GM19395 (cell line): ENCODE data around the gene NEK6.
"Not testable (repeated sequence)": the region's sequence is repeated elsewhere in the genome, so short reads cannot be mapped to it uniquely, and the experiment has no call there.

Source experiments
- ATAC-seq: cut with Tn5 transposase; IDR thresholded peaks from one replicate; pipeline ENCODE4 v1.9.1; 2021; ENCODE audit warnings: mild to moderate bottlenecking, moderate library complexity; ENCODE audit not compliant: unreplicated experiment

Gene NEK6

DNA sequence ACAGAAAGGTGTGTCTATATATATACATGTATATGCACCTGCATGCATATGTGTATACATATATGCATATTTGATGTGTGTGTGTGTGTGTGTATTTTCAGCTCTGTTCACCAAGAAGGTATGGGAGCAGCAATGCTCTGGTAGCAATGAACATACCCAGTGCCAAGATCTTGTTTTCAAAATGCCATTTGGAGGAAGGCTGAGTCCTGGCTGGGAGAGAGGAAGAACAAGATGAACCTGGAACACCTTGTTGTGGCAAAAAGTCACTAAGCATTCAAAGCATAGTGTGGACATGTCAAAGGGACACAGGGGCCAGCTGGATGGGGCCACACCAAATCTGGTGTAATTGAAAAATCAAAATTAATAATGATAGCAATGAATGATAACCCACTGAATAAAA is 31.8 kb upstream of the NEK6 start:
- no peak for ATAC-seq

DNA sequence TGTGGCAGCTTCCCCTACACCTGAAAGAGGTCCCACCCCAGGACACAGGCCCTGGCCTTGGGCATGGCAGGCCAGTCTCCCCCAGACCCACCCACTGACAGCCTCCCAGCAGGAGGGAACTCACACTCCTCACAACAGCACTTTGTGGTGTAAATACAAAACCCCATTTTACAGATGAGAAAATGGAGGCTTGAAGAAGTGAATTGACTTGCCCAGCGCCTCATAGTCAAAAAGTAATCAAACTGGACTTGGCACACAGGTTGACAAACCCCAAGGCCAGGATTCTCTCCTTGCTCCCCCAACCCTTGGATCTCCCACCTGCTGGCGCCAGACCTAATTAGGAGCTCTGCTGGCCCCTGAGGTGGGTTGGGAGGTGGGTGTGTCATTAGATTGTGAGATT is 29.2 kb upstream of the NEK6 start:
- ATAC-seq, result no peak

- ATAC-seq, result no peak
Observed at GRCh38 chr9:124231095-124231737, 26.5 kb upstream of the NEK6 start.

GRCh38 chr9:124238546-124239140 is 19.1 kb upstream of the NEK6 start:
- ATAC-seq, result peak; percentile 19

DNA sequence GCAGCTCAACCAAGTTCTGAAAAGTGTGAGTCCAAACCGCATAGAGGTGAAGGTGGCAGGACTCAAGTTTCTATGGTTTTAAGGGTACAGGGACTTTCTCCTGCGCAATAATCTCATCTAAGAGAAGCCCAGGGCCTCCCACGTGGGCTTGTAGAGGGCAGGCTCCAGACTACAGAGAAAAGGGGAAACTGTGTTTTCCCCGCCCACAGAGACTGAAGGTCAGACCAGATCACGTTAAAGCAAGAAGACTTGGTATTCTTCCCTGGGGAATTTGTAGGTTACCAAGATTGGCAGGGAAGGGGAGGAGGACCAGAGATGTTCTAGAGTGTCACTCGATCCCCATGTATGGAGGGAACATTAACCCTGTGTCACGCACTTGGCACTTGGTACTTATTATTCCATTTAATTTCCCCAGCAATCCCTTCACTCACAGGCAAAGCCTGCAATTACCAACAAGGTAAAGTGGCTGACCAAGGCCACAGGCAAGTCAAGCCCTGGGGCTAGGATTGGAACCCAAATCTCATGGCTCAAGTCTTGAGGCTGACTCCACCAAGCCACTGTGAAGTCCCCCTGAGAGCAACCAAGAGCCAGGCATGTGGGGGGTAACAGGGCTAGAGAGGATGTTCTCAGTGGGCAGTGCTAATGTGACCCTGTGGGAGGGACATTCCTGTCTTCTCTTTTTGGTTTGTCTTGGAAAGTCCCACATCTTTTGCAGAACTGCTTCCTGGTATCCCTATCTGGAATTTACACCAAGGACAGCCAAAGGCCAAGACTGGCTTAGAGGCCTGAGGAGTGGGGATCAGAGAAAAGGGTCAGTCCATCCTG is 18.3 kb upstream of the NEK6 start:
- ATAC-seq, result peak; percentile 66

- ATAC-seq, result no peak
Observed at GRCh38 chr9:124242331-124243194, 15.2 kb upstream of the NEK6 start.

DNA sequence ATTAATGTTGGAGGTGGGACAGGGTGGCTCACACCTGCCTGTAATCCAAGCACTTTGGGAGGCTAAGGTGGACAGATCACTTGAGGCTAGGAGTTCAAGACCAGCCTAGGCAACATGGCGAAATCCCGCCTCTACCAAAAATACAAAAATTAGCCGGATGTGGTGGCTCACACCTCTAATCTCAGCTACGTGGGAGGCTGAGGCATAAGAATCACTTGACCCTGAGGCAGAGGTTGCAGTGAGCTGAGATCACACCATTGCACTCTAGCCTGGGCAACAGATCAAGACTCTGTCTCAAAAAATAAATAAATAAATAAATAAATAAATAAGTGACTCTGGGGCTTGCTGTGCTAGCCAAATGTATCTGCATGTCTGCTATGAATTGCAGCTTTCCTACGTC is 10.4 kb upstream of the NEK6 start:
- ATAC-seq, result not testable (repeated sequence)

DNA sequence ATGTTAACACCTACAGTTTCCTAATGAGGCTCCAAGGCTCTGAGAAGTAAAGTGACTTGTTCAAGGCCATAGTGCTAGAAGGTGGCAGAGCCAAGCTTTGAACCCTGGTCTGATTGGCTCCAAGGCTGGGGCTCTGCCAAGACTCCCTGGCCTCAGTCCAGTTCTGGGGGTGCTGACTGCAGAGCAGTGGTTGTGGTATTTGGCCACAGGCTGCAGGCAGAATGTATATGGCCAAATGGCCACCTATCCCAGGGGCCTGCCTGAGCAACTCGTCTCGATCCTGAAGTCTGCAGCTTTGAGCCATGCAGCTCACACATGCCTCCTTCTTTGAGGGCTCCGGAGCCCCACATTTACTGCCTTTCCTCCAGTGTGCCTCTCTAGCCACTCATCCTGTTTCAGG is 9.7 kb upstream of the NEK6 start:
- no peak for ATAC-seq

DNA sequence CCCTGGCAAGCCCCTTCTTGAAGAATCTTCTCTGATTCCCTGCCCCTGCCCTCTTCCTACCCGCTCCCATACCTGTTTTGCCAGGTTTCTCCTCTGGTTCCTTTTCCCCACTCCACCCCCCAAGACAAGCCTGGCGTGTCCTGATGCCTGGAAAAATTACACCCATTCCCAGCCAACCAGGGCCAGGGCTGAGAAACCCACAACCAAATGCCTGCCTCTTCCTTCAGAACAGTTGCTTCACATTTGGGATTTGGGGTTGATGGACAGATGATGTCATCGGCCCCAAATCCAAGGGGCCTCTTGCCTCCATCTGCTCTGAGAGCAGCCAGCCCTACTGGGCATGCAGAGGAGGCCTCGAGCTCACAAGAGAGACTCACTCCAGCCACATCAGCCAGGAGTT is 8.8 kb upstream of the NEK6 start:
- ATAC-seq, result no peak

GRCh38 chr9:124251204-124251603 is 6.5 kb upstream of the NEK6 start:
- no peak for ATAC-seq

DNA sequence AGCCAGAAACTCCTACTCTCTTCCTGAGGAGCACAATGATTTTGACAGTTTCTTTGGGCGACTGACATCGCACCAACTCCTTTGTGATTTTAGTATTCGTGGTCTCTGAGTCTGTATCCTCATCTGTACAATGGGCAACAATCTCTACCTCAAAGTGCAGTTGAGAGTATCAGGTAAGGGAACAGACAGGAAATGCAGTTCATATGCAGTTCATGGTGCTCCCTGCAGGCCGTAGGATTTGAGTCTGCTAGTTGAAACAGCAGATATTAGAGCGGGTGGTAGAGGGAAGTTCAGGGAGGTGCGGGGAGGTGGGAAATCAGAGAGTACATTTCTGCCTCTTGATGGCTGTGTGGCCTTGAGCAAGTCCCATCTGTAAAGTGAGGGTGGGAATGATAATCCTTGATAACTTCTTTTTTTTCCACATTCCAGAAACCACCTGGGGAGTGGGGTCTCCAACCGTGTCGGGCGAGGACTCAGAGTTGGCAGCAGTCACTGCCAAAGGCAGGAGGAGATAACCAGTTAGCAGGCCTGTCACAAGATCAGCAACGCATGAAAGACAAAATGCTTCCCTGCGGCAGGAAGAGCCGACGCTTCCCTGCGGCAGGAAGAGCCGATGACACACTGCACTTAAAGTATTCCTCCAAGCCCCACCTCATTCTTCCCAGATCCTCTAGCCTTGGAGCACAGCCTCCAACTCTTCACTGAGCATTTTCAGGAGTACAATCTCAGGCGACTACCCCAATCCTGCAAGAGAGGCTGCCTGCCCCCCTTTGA is 6.0 kb upstream of the NEK6 start:
- ATAC-seq, result no peak

- ATAC-seq, result not testable (repeated sequence)
Observed at GRCh38 chr9:124252878-124253277, 4.9 kb upstream of the NEK6 start.

DNA sequence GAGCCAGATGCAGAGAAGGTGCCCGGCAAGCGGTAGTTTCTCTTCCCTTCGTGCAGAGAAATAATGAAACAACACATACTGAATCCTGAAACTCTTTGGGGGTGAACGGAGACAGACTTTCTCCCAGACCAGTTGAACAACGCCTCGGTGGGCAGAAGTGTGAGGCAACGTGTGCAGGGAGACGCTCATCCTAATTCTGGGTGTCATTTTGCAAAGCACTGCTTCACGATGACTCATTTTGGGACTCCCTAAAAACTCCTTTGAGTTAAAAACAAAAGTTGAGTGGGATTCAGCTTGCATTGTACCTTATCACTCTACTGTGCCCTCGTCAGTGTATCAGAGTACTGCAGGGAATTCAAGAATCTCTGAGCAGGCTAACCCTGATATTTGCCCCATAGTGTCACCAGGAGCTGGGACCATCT is 3.5 kb upstream of the NEK6 start:
- ATAC-seq, result peak; percentile 59

- no peak for ATAC-seq
Observed at GRCh38 chr9:124255222-124255621, 2.5 kb upstream of the NEK6 start.

DNA sequence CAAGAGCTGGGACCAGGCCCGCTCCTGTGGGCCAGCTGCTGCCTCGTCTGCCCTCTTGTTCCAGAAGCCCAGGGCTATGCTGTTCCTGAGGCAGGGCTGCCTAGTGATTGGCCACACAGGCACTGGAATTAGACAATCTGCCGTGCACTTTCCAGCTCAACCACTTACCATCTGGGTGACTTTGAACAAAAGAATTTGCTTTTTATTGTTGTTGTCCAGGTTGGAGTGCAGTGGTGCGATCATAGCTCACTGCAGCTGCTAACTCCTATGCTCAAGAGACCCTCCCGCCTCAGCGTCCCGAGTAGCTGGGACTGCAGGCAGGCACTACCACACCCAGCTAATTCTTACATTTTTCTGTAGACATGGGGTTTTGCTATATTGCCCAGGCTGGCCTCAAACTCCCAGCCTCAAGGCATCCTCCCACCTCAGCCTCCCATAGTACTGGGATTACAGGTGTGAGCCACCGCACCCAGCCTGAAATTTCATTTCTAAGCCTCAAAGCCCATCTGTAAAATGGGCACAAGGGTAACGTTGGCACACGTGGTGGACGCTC is 1.2 kb upstream of the NEK6 start:
- no peak for ATAC-seq

DNA sequence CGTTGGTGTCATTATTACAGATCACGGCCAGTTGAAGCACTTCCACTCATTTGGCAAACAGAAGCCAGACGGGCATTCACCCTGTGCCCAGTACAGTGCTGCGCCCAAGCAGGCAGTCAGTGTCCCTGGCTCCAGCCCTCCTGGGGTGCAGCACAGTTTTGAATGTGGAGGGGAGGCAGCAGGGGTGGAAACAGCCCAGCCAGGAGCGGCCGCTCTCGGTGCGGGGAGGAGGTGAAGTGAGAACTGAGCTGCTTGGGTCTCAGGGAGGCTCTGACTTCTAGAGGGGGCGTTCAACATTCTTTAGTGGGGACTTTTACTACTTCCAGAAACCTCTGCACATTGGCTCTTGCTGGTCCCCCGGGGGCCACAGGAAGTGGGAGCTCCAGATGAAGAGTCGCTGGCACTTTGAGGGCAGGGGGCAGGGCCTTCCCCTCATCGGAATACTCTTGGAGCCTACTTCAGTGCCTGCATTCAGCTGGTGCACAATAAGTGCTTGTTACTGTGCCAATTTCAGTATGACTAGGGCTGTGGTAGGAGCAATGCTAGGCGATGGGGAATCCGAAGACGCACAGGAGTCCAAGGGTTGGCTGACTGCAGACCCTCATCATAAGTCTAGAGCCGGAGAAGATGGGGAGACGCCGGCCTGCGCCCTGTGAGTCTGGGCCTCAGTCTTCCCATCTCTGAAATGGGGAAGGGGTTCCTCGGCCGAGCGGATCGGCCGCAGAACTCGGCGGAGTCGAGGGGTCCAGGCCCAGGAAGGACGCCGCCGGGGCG is 492 bp upstream of the NEK6 start:
- ATAC-seq, result no peak

DNA sequence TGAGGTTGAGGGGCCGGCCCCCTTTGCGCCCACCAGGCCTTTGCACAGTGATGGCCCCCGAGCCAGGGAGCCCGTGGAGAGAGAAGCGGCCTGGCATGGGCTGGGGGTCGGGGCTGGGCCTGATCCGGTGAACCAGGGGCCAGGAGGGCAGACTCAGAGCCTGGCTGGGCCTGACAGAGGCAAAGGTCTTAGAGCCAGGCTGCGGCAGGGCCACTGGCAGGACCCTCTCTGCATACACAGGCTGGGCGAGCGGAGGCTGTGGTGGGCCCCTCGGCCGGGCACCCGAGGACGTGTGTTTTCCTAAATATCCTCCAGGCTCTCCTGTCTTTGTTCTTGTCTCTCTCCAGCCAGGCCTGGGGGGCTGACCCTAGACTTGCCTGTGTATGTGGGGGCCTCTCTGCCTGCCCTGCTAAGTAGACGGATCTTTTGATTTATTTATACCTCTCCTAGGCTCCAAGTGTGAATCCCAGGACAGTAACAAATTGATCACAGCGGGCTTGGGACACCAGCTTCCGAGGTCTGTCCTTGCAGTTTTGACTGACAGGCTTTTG is 933 bp downstream of the NEK6 start:
- ATAC-seq, result no peak

GRCh38 chr9:124259158-124259808 is 1.5 kb downstream of the NEK6 start:
- ATAC-seq, result no peak
